WERI-Rb-1 (cell line): ENCODE measurements around the gene BAD.

Experiments used
- DNase-seq: peaks from one replicate; pipeline ENCODE4 v3.0.0-alpha.2; 2020
- H3K27ac ChIP-seq: fragments of 250-450 bp; sonication (Bioruptor Pico); 2 replicates; pipeline ENCODE4 v1.5.1; 2020; ENCODE audit warnings: mild to moderate bottlenecking, moderate library complexity
- H3K27me3 ChIP-seq: fragments of 250-450 bp; sonication (Bioruptor Pico); 2 replicates; pipeline ENCODE4 v1.5.1; 2021; ENCODE audit warnings: mild to moderate bottlenecking, low read depth, moderate library complexity; ENCODE audit not compliant: insufficient read depth, severe bottlenecking
- H3K36me3 ChIP-seq: fragments of 250-450 bp; sonication (Bioruptor Pico); 2 replicates; pipeline ENCODE4 v1.5.1; 2020; ENCODE audit warnings: mild to moderate bottlenecking, moderate library complexity
- H3K4me3 ChIP-seq: 2 replicates; pipeline ENCODE4 v1.5.1; 2011; ENCODE audit warnings: low read depth, mild to moderate bottlenecking, control low read depth, low read length
- H3K9me3 ChIP-seq: fragments of 250-450 bp; sonication (Bioruptor Pico); 2 replicates; pipeline ENCODE4 v1.5.1; 2021; ENCODE audit warnings: mild to moderate bottlenecking, moderate library complexity; ENCODE audit not compliant: severe bottlenecking
- TF ChIP-seq, protein P1 (sequence below): IDR thresholded peaks from 2 replicates; pipeline ENCODE4 v1.5.1; 2011; ENCODE audit warnings: low read depth, mild to moderate bottlenecking, control low read depth, inconsistent platforms, low read length

BAD gene

DNA sequence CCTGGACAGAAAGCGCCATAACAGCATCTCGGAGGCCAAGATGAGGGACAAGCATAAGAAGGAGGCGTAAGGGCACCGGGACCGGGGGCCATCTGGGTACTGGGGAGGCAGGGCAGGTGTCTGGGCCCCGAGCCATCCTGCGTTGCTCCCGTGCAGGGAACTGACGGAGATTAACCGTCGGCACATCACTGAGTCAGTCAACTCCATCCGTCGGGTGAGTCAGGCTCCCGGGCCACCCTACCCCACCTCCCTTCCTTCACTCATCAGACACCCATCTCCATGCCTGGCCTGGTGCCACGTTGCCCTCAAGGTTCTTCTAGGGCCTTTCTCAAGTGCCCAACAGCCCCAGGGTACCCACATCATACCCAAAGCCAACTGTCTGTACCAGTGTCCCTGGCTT lies 18.1 kb downstream of the BAD start:
- no peaks in the 10 kb centered on the region for H3K9me3 ChIP-seq
- H3K36me3 ChIP-seq: peaks cover 52% of the 10 kb centered on the region
- H3K27me3 ChIP-seq: no peaks in the 10 kb centered on the region
- no peak overlapping the region for H3K4me3 ChIP-seq
- H3K27ac ChIP-seq: no peak overlapping the region
- no peak for DNase-seq
- TF ChIP-seq, protein P1, sequence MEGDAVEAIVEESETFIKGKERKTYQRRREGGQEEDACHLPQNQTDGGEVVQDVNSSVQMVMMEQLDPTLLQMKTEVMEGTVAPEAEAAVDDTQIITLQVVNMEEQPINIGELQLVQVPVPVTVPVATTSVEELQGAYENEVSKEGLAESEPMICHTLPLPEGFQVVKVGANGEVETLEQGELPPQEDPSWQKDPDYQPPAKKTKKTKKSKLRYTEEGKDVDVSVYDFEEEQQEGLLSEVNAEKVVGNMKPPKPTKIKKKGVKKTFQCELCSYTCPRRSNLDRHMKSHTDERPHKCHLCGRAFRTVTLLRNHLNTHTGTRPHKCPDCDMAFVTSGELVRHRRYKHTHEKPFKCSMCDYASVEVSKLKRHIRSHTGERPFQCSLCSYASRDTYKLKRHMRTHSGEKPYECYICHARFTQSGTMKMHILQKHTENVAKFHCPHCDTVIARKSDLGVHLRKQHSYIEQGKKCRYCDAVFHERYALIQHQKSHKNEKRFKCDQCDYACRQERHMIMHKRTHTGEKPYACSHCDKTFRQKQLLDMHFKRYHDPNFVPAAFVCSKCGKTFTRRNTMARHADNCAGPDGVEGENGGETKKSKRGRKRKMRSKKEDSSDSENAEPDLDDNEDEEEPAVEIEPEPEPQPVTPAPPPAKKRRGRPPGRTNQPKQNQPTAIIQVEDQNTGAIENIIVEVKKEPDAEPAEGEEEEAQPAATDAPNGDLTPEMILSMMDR: no peak

DNA sequence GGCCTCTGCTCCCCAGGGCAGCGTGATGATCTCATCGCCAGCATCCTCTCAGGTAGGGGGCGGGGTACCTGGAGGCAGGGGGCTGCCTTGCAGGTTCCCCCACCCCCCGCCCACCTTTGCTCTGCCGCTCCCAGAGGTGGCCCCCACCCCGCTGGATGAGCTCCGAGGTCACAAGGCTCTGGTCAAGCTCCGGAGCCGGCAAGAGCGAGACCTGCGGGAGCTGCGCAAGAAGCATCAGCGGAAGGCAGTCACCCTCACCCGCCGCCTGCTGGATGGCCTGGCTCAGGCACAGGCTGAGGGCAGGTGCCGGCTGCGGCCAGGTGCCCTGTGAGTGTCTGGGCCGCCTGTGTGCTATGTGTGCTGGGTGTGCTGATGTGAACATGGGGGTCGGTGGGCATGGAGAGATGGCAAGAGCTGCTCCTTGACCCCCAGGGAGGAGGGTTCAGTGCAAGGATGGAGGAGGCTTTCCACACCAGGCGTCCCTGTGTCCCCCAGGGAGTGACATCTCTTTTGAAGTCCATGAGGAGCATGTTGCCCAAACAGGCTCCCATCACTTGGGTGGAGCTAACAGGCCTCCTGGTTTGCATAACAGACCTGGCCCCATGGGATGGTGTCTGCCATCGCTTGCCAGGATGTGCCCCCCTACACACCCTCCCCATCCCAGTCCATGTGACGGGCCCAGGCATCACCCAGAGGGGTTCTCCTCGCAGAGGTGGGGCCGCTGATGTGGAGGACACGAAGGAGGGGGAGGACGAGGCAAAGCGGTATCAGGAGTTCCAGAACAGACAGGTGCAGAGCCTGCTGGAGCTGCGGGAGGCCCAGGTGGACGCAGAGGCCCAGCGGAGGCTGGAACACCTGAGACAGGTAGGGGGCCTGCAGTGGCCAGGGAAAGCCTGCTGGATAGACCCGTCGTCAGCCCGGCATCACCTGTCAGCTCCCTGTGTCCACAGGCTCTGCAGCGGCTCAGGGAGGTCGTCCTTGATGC lies 19.0 kb downstream of the BAD start:
- Histone ChIP-seq H3K27me3 (no peaks in the 10 kb centered on the region), H3K36me3 (peaks cover 57% of the 10 kb centered on the region), H3K27ac (no peak overlapping the region), H3K4me3 (no peak overlapping the region), H3K9me3 (no peaks in the 10 kb centered on the region)
- TF ChIP-seq, protein P1: no peak
- no peak for DNase-seq

DNA sequence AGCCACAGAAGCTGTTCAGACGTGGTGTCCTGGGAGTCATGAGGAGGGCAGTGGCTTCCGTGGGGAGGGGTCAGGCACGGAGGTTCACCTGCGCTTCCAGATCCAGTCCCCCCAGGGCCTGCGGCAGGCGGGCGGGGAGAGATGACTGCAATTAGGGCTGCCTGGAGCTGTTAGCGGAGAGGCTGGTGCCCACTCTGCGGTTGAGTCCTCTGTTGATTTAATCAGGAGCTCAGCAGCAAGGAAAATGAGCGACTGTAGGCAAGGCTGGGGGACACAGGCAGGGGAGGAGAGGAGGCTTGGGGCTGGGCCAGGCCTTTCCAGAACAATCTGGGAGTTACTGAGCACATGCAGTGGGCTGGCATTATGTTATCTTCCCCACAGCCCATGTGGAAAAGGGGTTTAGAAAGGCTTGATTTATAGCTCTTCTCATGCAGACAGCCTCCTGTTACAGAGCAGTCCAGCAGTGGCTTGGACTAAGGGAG lies 20.1 kb downstream of the BAD start:
- TF ChIP-seq, protein P1: no peak
- Histone ChIP-seq H3K4me3 (no peak overlapping the region), H3K9me3 (no peaks in the 10 kb centered on the region), H3K27ac (no peak overlapping the region; the same call in 1 of the 2 replicates), H3K27me3 (no peaks in the 10 kb centered on the region), H3K36me3 (peaks cover 66% of the 10 kb centered on the region)
- no peak for DNase-seq

DNA sequence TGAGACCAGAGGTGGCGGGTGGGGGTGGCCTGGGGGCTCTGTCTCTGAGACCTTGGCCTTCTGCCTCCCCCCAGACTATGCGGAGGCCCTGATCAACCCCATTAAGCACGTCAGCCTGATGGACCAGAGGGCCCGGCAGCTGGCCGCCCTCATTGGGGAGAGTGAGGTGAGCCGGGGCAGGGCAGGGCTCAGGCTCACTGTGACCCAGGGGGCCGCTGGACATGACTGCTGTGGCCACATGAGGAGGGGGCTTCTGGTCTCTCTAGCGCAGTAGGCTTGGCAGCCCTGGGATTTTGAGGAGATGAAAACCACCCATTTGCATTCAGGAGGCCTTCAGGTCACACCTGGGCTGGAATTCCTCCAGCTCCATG lies 20.5 kb downstream of the BAD start:
- Histone ChIP-seq H3K9me3 (no peaks in the 10 kb centered on the region), H3K4me3 (no peak overlapping the region), H3K36me3 (peaks cover 71% of the 10 kb centered on the region), H3K27me3 (no peaks in the 10 kb centered on the region), H3K27ac (no peak overlapping the region; the same call in 1 of the 2 replicates)
- DNase-seq: no peak
- TF ChIP-seq, protein P1: no peak

DNA sequence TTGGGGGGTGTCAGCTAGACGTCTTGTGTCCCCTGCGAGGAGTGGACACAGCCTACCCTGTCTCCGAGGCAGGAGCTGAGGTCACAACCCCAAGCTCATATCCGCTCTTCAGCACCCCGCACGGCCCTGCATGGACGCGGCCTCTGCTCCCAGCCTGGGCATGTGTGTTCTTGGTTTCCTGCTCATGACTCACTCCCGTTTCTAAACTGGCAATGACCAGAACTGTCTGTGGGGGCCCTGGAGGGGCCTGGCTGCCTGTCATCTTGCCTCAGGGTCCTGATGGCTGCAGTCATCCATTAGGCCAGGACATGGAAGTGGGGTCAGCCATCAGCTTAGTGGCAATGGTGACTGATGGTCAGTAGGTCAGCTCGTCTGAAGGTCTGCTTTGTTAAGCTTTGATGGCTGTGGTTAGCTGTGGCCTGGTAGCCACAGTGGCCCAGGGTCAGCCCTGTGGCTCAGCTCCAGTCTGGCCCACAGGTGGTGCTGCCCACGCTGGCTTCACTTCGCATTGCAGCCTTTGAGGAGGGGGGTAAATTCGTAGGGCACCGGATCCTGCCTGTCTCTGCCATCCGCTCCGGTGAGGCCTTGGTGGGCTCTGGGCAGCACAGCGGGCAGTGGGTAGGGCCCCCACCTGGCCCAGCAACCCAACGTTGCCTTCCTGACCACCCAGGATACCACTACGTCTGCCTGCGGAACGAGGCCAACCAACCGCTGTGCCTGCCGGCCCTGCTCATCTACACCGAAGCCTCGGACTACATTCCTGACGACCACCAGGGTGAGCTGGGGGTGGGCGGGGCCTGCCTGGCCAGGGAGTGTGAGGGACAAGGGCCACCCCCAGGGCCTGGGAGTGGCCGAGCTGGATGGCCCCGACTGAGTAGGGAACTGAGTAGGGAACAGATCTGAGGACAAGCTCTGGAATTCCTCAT lies 21.2 kb downstream of the BAD start:
- Histone ChIP-seq H3K9me3 (no peaks in the 10 kb centered on the region), H3K27me3 (no peaks in the 10 kb centered on the region), H3K27ac (no peak overlapping the region), H3K4me3 (no peak overlapping the region), H3K36me3 (peaks cover 77% of the 10 kb centered on the region)
- TF ChIP-seq, protein P1: no peak
- no peak for DNase-seq
